Vagina (tissue), 2 donors: ENCODE data around the gene VAX1. TPM values are rescaled to one million over a fixed set of nuclear protein-coding genes. Genes with fewer than 3 reads are reported as not detected.
A peak's percentile ranks its signal among the peaks of the same experiment; 100 is the strongest.

Experiments
- DNase-seq, 2 donors: peaks; one replicate each; pipeline ENCODE4 v3.0.0-alpha.2; 2017; ENCODE audit errors: extremely low spot score in 2 of 2
- H3K27ac ChIP-seq: fragments of 200-600 bp; sonication (generic); one replicate; pipeline ENCODE4 v1.5.1; 2019
- H3K27me3 ChIP-seq: fragments of 200-600 bp; sonication (generic); one replicate; pipeline ENCODE4 v1.5.1; 2019
- H3K36me3 ChIP-seq, 2 donors: fragments of 200-600 bp; sonication (generic); one replicate each; pipeline ENCODE4 v1.5.1; 2017 to 2019
- H3K4me1 ChIP-seq: fragments of 200-600 bp; sonication (generic); one replicate; pipeline ENCODE4 v1.5.1; 2019
- H3K4me3 ChIP-seq, 2 donors: fragments of 200-600 bp; sonication (generic); 1 replicate in 1 of 2; 2 replicates in 1 of 2; pipeline ENCODE4 v1.5.1; 2016 to 2019
- H3K9me3 ChIP-seq: fragments of 200-600 bp; sonication (generic); one replicate; pipeline ENCODE4 v1.5.1; 2019
- CTCF ChIP-seq, 3 experiments: fragments of 450-650 bp in 2 of 3; fragments of 200-600 bp in 1 of 3; sonication (generic) in 1 of 3; IDR thresholded peaks; one replicate each; pipeline ENCODE4 v1.5.1; 2017 to 2019; ENCODE audit warnings: antibody characterized with exemption in 3 of 3, mild to moderate bottlenecking in 2 of 3, moderate library complexity in 2 of 3
- POLR2A ChIP-seq, 2 donors: fragments of 450-650 bp; IDR thresholded peaks; one replicate each; pipeline ENCODE4 v1.6.1; 2017; ENCODE audit warnings: antibody characterized with exemption in 2 of 2, mild to moderate bottlenecking in 2 of 2, moderate library complexity in 2 of 2
- POLR2AphosphoS5 ChIP-seq, 2 donors: sonication (generic); formaldehyde crosslinking; IDR thresholded peaks; one replicate each; pipeline ENCODE4 v1.9.0; 2017; ENCODE audit warnings: antibody characterized with exemption in 2 of 2, mild to moderate bottlenecking in 2 of 2, low read depth in 1 of 2; ENCODE audit not compliant: insufficient read depth in 1 of 2
- intact Hi-C: fragments of 100-400 bp; cut with DNase I; formaldehyde crosslinking; loops from one replicate; pipeline ENCODE4 v1.15.1; 2023
- total RNA-seq: library from RNA; depleted of rRNA; stranded (reverse); fragments of >200 nt; gene quantifications from one replicate; pipeline ENCODE4 v1.2.3, GENCODE V29; 2016

VAX1 gene
- total RNA-seq, 1 donor from 2014 or later = not detected

GRCh38 chr10:117175901-117176534, 37.9 kb upstream of the VAX1 start:
- TF ChIP-seq POLR2A (IDR thresholded peaks at IDR 0.05) (no peak), CTCF (IDR thresholded peaks at IDR 0.05) (peak; percentile 17 to 84 (median 70)), POLR2AphosphoS5 (IDR thresholded peaks at IDR 0.05; ENCODE audit: insufficient read depth in 1 of 2, low read depth in 1 of 2) (no peak)
- peak overlapping the region; percentile 43 to 45 for H3K4me3 ChIP-seq

GRCh38 chr10:117175215-117175900, 37.3 kb upstream of the VAX1 start:
- Histone ChIP-seq H3K9me3 (no peaks in the 10 kb centered on the region), H3K4me1 (peaks cover 11% of the 10 kb centered on the region), H3K27me3 (no peaks in the 10 kb centered on the region), H3K36me3 (no peaks in the 10 kb centered on the region), H3K27ac (no peak overlapping the region), H3K4me3 (peak overlapping the region; percentile 43 to 45)
- no peak for TF ChIP-seq POLR2A (IDR thresholded peaks at IDR 0.05)
- TF ChIP-seq POLR2AphosphoS5 (IDR thresholded peaks at IDR 0.05; ENCODE audit: insufficient read depth in 1 of 2, low read depth in 1 of 2) = no peak
- no peak for TF ChIP-seq CTCF (IDR thresholded peaks at IDR 0.05)
- intact Hi-C loops = loop anchor here (2.0 kb wide), 1 partner anchor 377 kb away; no protein-coding TSS in a partner anchor
- DNase-seq = no peak

More at GRCh38 chr10:117175901-117176534, 37.9 kb upstream of the VAX1 start:
- no peak for DNase-seq
- Histone ChIP-seq H3K4me1 (peaks cover 11% of the 10 kb centered on the region), H3K9me3 (no peaks in the 10 kb centered on the region), H3K27me3 (no peaks in the 10 kb centered on the region), H3K27ac (no peak overlapping the region), H3K36me3 (no peaks in the 10 kb centered on the region)
- intact Hi-C loops = loop anchor here (2.0 kb wide), 1 partner anchor 377 kb away; no protein-coding TSS in a partner anchor

GRCh38 chr10:117174439-117175214, 36.6 kb upstream of the VAX1 start:
- Histone ChIP-seq H3K27me3 (no peaks in the 10 kb centered on the region), H3K27ac (no peak overlapping the region), H3K4me3 (peak overlapping the region; percentile 43 to 45), H3K36me3 (no peaks in the 10 kb centered on the region), H3K4me1 (peaks cover 11% of the 10 kb centered on the region), H3K9me3 (no peaks in the 10 kb centered on the region)
- DNase-seq = no peak
- TF ChIP-seq POLR2A (IDR thresholded peaks at IDR 0.05) (no peak), CTCF (IDR thresholded peaks at IDR 0.05) (peak; percentile 51 to 89 (median 59))
- intact Hi-C loops = loop anchor here (2.0 kb wide), 1 partner anchor 376 kb away; no protein-coding TSS in a partner anchor

- Histone ChIP-seq H3K9me3 (no peaks in the 10 kb centered on the region), H3K4me1 (peaks cover 31% of the 10 kb centered on the region), H3K27me3 (peaks cover 14% of the 10 kb centered on the region), H3K4me3 (no peak overlapping the region), H3K36me3 (no peaks in the 10 kb centered on the region), H3K27ac (no peak overlapping the region)
- intact Hi-C loops = no loop called here
- no peak for TF ChIP-seq POLR2A (IDR thresholded peaks at IDR 0.05)
- no peak for TF ChIP-seq CTCF (IDR thresholded peaks at IDR 0.05)
- no peak for TF ChIP-seq POLR2AphosphoS5 (IDR thresholded peaks at IDR 0.05; ENCODE audit: insufficient read depth in 1 of 2, low read depth in 1 of 2)
- no peak for DNase-seq
These were observed 32.2 kb upstream of the VAX1 start for GRCh38 chr10:117170244-117170643.
